ENCODE data around the gene SLC8A1.

- TF ChIP-seq CTCF (IDR thresholded peaks at IDR 0.05) = no peak
- TF ChIP-seq POLR2A (IDR thresholded peaks at IDR 0.05) = no peak
Observed at GRCh38 chr2:40159333-40159732, 292.6 kb downstream of the SLC8A1 start.

Data from adrenal gland (tissue), 5 donors.